H9 (cell line): ENCODE measurements around the gene TFDP1. TPM values are rescaled to one million over a fixed set of nuclear protein-coding genes. Genes with fewer than 3 reads are reported as not detected.

Experiments
- DNase-seq: peaks from one replicate; pipeline ENCODE4 v3.0.0-alpha.2; 2017
- H2AFZ ChIP-seq: one replicate; pipeline ENCODE4 v1.6.1; 2013; ENCODE audit warnings: mild to moderate bottlenecking, low read length, control low read depth, moderate library complexity
- H2AK5ac ChIP-seq: 2 replicates; pipeline ENCODE4 v1.6.1; 2013; ENCODE audit warnings: low read length, control low read depth, mixed read lengths; ENCODE audit not compliant: insufficient read length
- H2BK120ac ChIP-seq: one replicate; pipeline ENCODE4 v1.6.1; 2013; ENCODE audit warnings: low read depth, mild to moderate bottlenecking, low read length, control low read depth, inconsistent platforms; ENCODE audit not compliant: poor library complexity, severe bottlenecking
- H2BK12ac ChIP-seq: 2 replicates; pipeline ENCODE4 v1.6.1; 2013; ENCODE audit warnings: low read length, control low read depth, mixed read lengths, low read depth; ENCODE audit not compliant: insufficient read length
- H2BK15ac ChIP-seq: 2 replicates; pipeline ENCODE4 v1.6.1; 2013; ENCODE audit warnings: low read depth, low read length, control low read depth
- H2BK20ac ChIP-seq: one replicate; pipeline ENCODE4 v1.6.1; 2013; ENCODE audit warnings: low read depth, mild to moderate bottlenecking, low read length, control low read depth, inconsistent platforms; ENCODE audit not compliant: poor library complexity, severe bottlenecking
- H2BK5ac ChIP-seq: 2 replicates; pipeline ENCODE4 v1.6.1; 2013; ENCODE audit warnings: low read length, control low read depth, mixed read lengths; ENCODE audit not compliant: insufficient read length
- H3K14ac ChIP-seq: 2 replicates; pipeline ENCODE4 v1.6.1; 2013; ENCODE audit warnings: low read length, control low read depth; ENCODE audit not compliant: insufficient read depth
- H3K18ac ChIP-seq: 2 replicates; pipeline ENCODE4 v1.6.1; 2013; ENCODE audit warnings: low read depth, mild to moderate bottlenecking, mixed read lengths, low read length, control low read depth; ENCODE audit not compliant: insufficient read length
- H3K23ac ChIP-seq: 2 replicates; pipeline ENCODE4 v1.6.1; 2013; ENCODE audit warnings: low read length, control low read depth, mixed read lengths, low read depth; ENCODE audit not compliant: insufficient read length
- H3K23me2 ChIP-seq: 2 replicates; pipeline ENCODE4 v1.6.1; 2013; ENCODE audit warnings: low read depth, mild to moderate bottlenecking, mixed read lengths, low read length, control low read depth; ENCODE audit not compliant: insufficient read length, poor library complexity, severe bottlenecking
- H3K27ac ChIP-seq: 2 replicates; pipeline ENCODE4 v1.5.1; 2013; ENCODE audit warnings: low read length, control low read depth, mixed read lengths, low read depth; ENCODE audit not compliant: insufficient read length
- H3K27me3 ChIP-seq: 2 replicates; pipeline ENCODE4 v1.6.1; 2013; ENCODE audit warnings: low read length, control low read depth, inconsistent platforms; ENCODE audit not compliant: insufficient read depth
- H3K4ac ChIP-seq: 2 replicates; pipeline ENCODE4 v1.6.1; 2013; ENCODE audit warnings: low read depth, mild to moderate bottlenecking, control low read depth, inconsistent platforms, low read length, moderate library complexity
- H3K4me1 ChIP-seq: 2 replicates; pipeline ENCODE4 v1.6.1; 2013; ENCODE audit warnings: low read length, control low read depth, inconsistent platforms; ENCODE audit not compliant: insufficient read depth
- H3K4me2 ChIP-seq: 2 replicates; pipeline ENCODE4 v1.6.1; 2013; ENCODE audit warnings: low read length, control low read depth, mixed read lengths; ENCODE audit not compliant: insufficient read length, insufficient read depth
- H3K56ac ChIP-seq: 2 replicates; pipeline ENCODE4 v1.6.1; 2013; ENCODE audit warnings: low read depth, mild to moderate bottlenecking, mixed read lengths, low read length, control low read depth; ENCODE audit not compliant: insufficient read length
- H3K79me1 ChIP-seq: 2 replicates; pipeline ENCODE4 v1.6.1; 2013; ENCODE audit warnings: low read depth, mild to moderate bottlenecking, moderate library complexity, low read length, control low read depth, inconsistent platforms; ENCODE audit not compliant: insufficient read depth, poor library complexity, severe bottlenecking
- H3K79me2 ChIP-seq: 2 replicates; pipeline ENCODE4 v1.6.1; 2013; ENCODE audit warnings: low read length, control low read depth, inconsistent platforms; ENCODE audit not compliant: insufficient read depth
- H3K9ac ChIP-seq: 2 replicates; pipeline ENCODE4 v1.6.1; 2013; ENCODE audit warnings: low read length, control low read depth, mixed read lengths; ENCODE audit not compliant: insufficient read length; ENCODE audit errors: extremely low read depth
- H3K9me3 ChIP-seq: one replicate; pipeline ENCODE4 v1.6.1; 2013; ENCODE audit warnings: low read depth, low read length, inconsistent platforms; ENCODE audit not compliant: control insufficient read depth
- H3T11ph ChIP-seq: one replicate; pipeline ENCODE4 v1.6.1; 2013; ENCODE audit warnings: mild to moderate bottlenecking, low read length, control low read depth, inconsistent platforms
- H4K20me1 ChIP-seq: one replicate; pipeline ENCODE4 v1.6.1; 2013; ENCODE audit not compliant: control insufficient read depth, insufficient read length, insufficient read depth
- H4K5ac ChIP-seq: 2 replicates; pipeline ENCODE4 v1.6.1; 2013; ENCODE audit warnings: low read depth, mild to moderate bottlenecking, mixed read lengths, low read length, control low read depth; ENCODE audit not compliant: insufficient read length
- H4K8ac ChIP-seq: replicated peaks from 2 replicates; pipeline ENCODE4 v1.6.1; 2013; ENCODE audit warnings: low read length, control low read depth, mixed read lengths, low read depth; ENCODE audit not compliant: insufficient read length
- H4K91ac ChIP-seq: 2 replicates; pipeline ENCODE4 v1.6.1; 2013; ENCODE audit warnings: low read depth, mild to moderate bottlenecking, moderate library complexity, mixed read lengths, low read length, control low read depth; ENCODE audit not compliant: insufficient read length
- H3K27ac Mint-ChIP-seq, 3 experiments: 2 replicates in 2 of 3; 3 replicates in 1 of 3; pipeline ENCODE4 v1.8.0; 2020 to 2021; ENCODE audit warnings: mixed read lengths in 3 of 3, mild to moderate bottlenecking in 1 of 3, moderate library complexity in 1 of 3
- H3K27me3 Mint-ChIP-seq: 2 replicates; pipeline ENCODE4 v1.8.0; 2021; ENCODE audit warnings: low read depth, mild to moderate bottlenecking, moderate library complexity, mixed read lengths
- H3K36me3 Mint-ChIP-seq, 3 experiments: 2 replicates in 2 of 3; 3 replicates in 1 of 3; pipeline ENCODE4 v1.8.0; 2020 to 2021; ENCODE audit warnings: low read depth in 3 of 3, mixed read lengths in 3 of 3; ENCODE audit not compliant: insufficient read depth in 1 of 3
- H3K4me1 Mint-ChIP-seq, 2 experiments: 2 replicates each; pipeline ENCODE4 v1.8.0; 2020; ENCODE audit warnings: mixed read lengths in 2 of 2
- H3K4me3 Mint-ChIP-seq, 2 experiments: 2 replicates in 1 of 2; 3 replicates in 1 of 2; pipeline ENCODE4 v1.8.0; 2020 to 2021; ENCODE audit warnings: mild to moderate bottlenecking in 2 of 2, mixed read lengths in 2 of 2, moderate library complexity in 1 of 2
- H3K9me3 Mint-ChIP-seq, 2 experiments: 2 replicates in 1 of 2; 3 replicates in 1 of 2; pipeline ENCODE4 v1.8.0; 2020; ENCODE audit warnings: mild to moderate bottlenecking in 2 of 2, mixed read lengths in 2 of 2, moderate library complexity in 1 of 2
- WGBS: extraction: QIAGEN DNeasy Blood & Tissue Kit; methylation state at CpG from one replicate; pipeline ENCODE4 v1.1.7; 2013; ENCODE audit warnings: missing lambda C conversion rate, low lambda C conversion rate, mixed read lengths; ENCODE audit not compliant: insufficient read length; ENCODE audit errors: extremely low coverage; 5-methylcytosine and 5-hydroxymethylcytosine counted together
- total RNA-seq: library from RNA; stranded (reverse); gene quantifications from 2 replicates; pipeline ENCODE4 v1.2.1, GENCODE V29; 2021
- TF ChIP-seq, protein P1 (sequence below): fragments of 200-600 bp; sonication (generic); conservative IDR thresholded peaks from 3 replicates; pipeline ENCODE4 v1.8.0; 2021; ENCODE audit warnings: antibody characterized with exemption, mild to moderate bottlenecking

TFDP1 gene
- total RNA-seq, 1 experiment from 2014 or later, result 111 TPM

DNA sequence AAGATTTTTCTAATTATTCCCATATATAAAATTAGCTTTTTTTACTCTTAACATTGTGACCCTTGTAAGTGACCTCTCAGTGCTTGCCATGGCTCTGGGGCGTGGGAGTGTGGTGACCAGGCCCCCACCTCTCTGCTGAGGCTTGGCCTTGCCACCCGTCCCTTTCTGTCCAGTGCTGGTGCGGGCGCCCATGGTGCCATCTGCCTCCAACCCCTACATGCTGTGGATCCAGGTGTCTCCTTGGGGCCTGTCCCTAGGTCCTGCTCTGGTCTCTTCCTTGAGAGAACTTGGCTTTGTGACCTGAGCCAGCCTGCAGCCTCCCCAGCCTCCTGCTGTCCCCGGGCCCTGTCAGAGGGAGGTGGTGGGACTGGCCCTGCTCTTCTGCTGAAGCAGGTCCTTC is 27.4 kb downstream of the TFDP1 start:
- H2BK5ac ChIP-seq, result no peak overlapping the region
- H4K20me1 ChIP-seq, result no peaks in the 10 kb centered on the region
- H2BK12ac ChIP-seq, result no peak overlapping the region
- H3K23ac ChIP-seq, result no peak overlapping the region
- peaks cover 4% of the 10 kb centered on the region; the same call in 1 of the 2 replicates for H3K4me1 ChIP-seq
- no peak overlapping the region for H4K91ac ChIP-seq
- H2BK20ac ChIP-seq, result no peak overlapping the region
- no peaks in the 10 kb centered on the region for H3K9me3 ChIP-seq
- Mint-ChIP-seq H3K4me1 (peaks cover 10% of the 10 kb centered on the region in 2 experiments), H3K4me3 (no peak overlapping the region), H3K27me3 (peaks cover 1% of the 10 kb centered on the region; the same call in 1 of the 2 replicates), H3K36me3 (peaks cover 22 to 41% (median 33%) of the 10 kb centered on the region in 3 experiments; a peak in 6 of 7 replicates), H3K27ac (peak overlapping the region in 2 of 3 experiments; percentile 51 to 87; a peak in 3 of 7 replicates), H3K9me3 (no peaks in the 10 kb centered on the region)
- no peaks in the 10 kb centered on the region for H3K79me1 ChIP-seq
- no CpG with 5 or more reads among the region's 5 CpGs for WGBS
- H4K5ac ChIP-seq, result no peak overlapping the region
- H3K4ac ChIP-seq, result no peak overlapping the region
- H3K27ac ChIP-seq, result no peak overlapping the region
- H3K79me2 ChIP-seq, result peaks cover 16% of the 10 kb centered on the region; the same call in 1 of the 2 replicates
- no peaks in the 10 kb centered on the region for H3K23me2 ChIP-seq
- no peak overlapping the region for H3K56ac ChIP-seq
- H4K8ac ChIP-seq, result no peak overlapping the region
- no peak for DNase-seq
- no peak overlapping the region for H3K18ac ChIP-seq
- H3K14ac ChIP-seq, result no peak overlapping the region
- no peak overlapping the region for H2AK5ac ChIP-seq
- H3K4me2 ChIP-seq, result no peak overlapping the region
- H2AFZ ChIP-seq, result no peak overlapping the region
- H3K27me3 ChIP-seq, result no peaks in the 10 kb centered on the region
- H2BK120ac ChIP-seq, result no peak overlapping the region
- TF ChIP-seq, protein P1, sequence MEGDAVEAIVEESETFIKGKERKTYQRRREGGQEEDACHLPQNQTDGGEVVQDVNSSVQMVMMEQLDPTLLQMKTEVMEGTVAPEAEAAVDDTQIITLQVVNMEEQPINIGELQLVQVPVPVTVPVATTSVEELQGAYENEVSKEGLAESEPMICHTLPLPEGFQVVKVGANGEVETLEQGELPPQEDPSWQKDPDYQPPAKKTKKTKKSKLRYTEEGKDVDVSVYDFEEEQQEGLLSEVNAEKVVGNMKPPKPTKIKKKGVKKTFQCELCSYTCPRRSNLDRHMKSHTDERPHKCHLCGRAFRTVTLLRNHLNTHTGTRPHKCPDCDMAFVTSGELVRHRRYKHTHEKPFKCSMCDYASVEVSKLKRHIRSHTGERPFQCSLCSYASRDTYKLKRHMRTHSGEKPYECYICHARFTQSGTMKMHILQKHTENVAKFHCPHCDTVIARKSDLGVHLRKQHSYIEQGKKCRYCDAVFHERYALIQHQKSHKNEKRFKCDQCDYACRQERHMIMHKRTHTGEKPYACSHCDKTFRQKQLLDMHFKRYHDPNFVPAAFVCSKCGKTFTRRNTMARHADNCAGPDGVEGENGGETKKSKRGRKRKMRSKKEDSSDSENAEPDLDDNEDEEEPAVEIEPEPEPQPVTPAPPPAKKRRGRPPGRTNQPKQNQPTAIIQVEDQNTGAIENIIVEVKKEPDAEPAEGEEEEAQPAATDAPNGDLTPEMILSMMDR, result no peak
- H3T11ph ChIP-seq, result no peak overlapping the region
- no peak overlapping the region for H2BK15ac ChIP-seq
- H3K9ac ChIP-seq, result no peak overlapping the region
